H1 (cell line): Measurements from ENCODE around the gene MACROD2. TPM values are rescaled to one million over a fixed set of nuclear protein-coding genes. Genes with fewer than 3 reads are reported as not detected.

ENCODE experiments used
- CTCF ChIA-PET: fragments of 300-600 bp; sonication (Branson Sonifier 250); formaldehyde crosslinking; loops from one replicate; lab custom pipeline; 2021; ENCODE audit not compliant: partially characterized antibody; lab: Charles Lee
- POLR2A ChIA-PET: fragments of 300-600 bp; sonication (Branson Sonifier 250); formaldehyde crosslinking; loops from one replicate; lab custom pipeline; 2021; ENCODE audit warnings: inconsistent platforms; ENCODE audit not compliant: partially characterized antibody; lab: Charles Lee
- DNase-seq, 2 experiments: peaks; one replicate each; pipeline versions ENCODE4 v3.0.0 to v3.0.0-alpha.2; 2010 to 2022; ENCODE audit warnings: low spot score in 2 of 2, low read depth in 1 of 2, mixed read lengths in 1 of 2
- FAIRE-seq: peaks from 2 replicates; lab custom pipeline; 2011; peaks lifted over from hg19 to GRCh38; lab: Jason Lieb, UNC
- H2AFZ ChIP-seq: 2 replicates; pipeline ENCODE4 v1.8.1; 2012; ENCODE audit warnings: low read length, inconsistent platforms
- H2AK5ac ChIP-seq: 2 replicates; pipeline ENCODE4 v1.6.1; 2013; ENCODE audit warnings: low read depth, low read length
- H2BK120ac ChIP-seq: replicated peaks from 2 replicates; pipeline ENCODE3; 2013; ENCODE audit warnings: low read depth, low read length, inconsistent platforms
- H2BK12ac ChIP-seq: 2 replicates; pipeline ENCODE4 v1.6.1; 2013; ENCODE audit warnings: low read depth, low read length
- H2BK15ac ChIP-seq: 2 replicates; pipeline ENCODE4 v1.6.1; 2013; ENCODE audit warnings: low read length
- H2BK20ac ChIP-seq: 2 replicates; pipeline ENCODE4 v1.6.1; 2013; ENCODE audit warnings: low read length
- H2BK5ac ChIP-seq: 2 replicates; pipeline ENCODE4 v1.6.1; 2013; ENCODE audit warnings: low read depth, low read length
- H3K14ac ChIP-seq: 2 replicates; pipeline ENCODE4 v1.6.1; 2013; ENCODE audit warnings: inconsistent platforms; ENCODE audit not compliant: insufficient read length
- H3K18ac ChIP-seq: 2 replicates; pipeline ENCODE4 v1.6.1; 2013; ENCODE audit warnings: low read length; ENCODE audit errors: extremely low read depth
- H3K23ac ChIP-seq: 2 replicates; pipeline ENCODE4 v1.6.1; 2013; ENCODE audit warnings: inconsistent platforms; ENCODE audit not compliant: insufficient read length
- H3K23me2 ChIP-seq: 2 replicates; pipeline ENCODE4 v1.6.1; 2013; ENCODE audit warnings: low read depth, low read length
- H3K27ac ChIP-seq: 2 replicates; pipeline ENCODE4 v1.6.1; 2011; ENCODE audit warnings: low read depth, low read length, inconsistent platforms
- H3K27me3 ChIP-seq, 4 experiments: replicated peaks in 1 of 4; 1 replicate in 1 of 4; 2 replicates in 3 of 4; pipeline versions ENCODE4 v1.6.1 to v1.8.1; 2011 to 2013; ENCODE audit warnings: low read length in 3 of 4, mild to moderate bottlenecking in 3 of 4, inconsistent platforms in 2 of 4, mixed read lengths in 2 of 4, moderate library complexity in 1 of 4; ENCODE audit not compliant: control insufficient read depth in 3 of 4, insufficient read depth in 3 of 4; ENCODE audit errors: extremely low read depth in 1 of 4
- H3K36me3 ChIP-seq, 4 experiments: 2 replicates each; pipeline versions ENCODE4 v1.6.1 to v1.8.1; 2011 to 2013; ENCODE audit warnings: mild to moderate bottlenecking in 4 of 4, low read length in 3 of 4, moderate library complexity in 2 of 4, control low read depth in 1 of 4, inconsistent platforms in 1 of 4; ENCODE audit not compliant: insufficient read depth in 4 of 4, control insufficient read depth in 2 of 4
- H3K4ac ChIP-seq: replicated peaks from 2 replicates; pipeline ENCODE3; 2013; ENCODE audit warnings: low read length, low read depth, mixed read lengths, inconsistent platforms; ENCODE audit not compliant: insufficient read length
- H3K4me1 ChIP-seq, 4 experiments: replicated peaks in 1 of 4; 1 replicate in 1 of 4; 2 replicates in 3 of 4; pipeline versions ENCODE4 v1.6.1 to v1.8.1; 2011 to 2013; ENCODE audit warnings: low read length in 3 of 4, inconsistent platforms in 2 of 4, mixed read lengths in 1 of 4; ENCODE audit not compliant: insufficient read depth in 4 of 4, control insufficient read depth in 3 of 4
- H3K4me2 ChIP-seq, 2 experiments: 2 replicates each; pipeline versions ENCODE4 v1.6.1 to v1.8.1; 2011 to 2013; ENCODE audit warnings: low read depth in 2 of 2, low read length in 2 of 2, control low read depth in 1 of 2, inconsistent platforms in 1 of 2, mild to moderate bottlenecking in 1 of 2; ENCODE audit not compliant: insufficient read depth in 1 of 2
- H3K4me3 ChIP-seq, 4 experiments: fragments of 200-600, 300-600 bp in 1 of 4; sonication (generic), shearing (Covaris generic), sonication (Bioruptor Twin) in 1 of 4; 2 replicates each; pipeline versions ENCODE4 v1.5.1 to v1.8.1; 2011 to 2016; ENCODE audit warnings: low read length in 4 of 4, low read depth in 3 of 4, control low read depth in 2 of 4, inconsistent platforms in 2 of 4, mild to moderate bottlenecking in 2 of 4, mixed read lengths in 1 of 4, moderate library complexity in 1 of 4; ENCODE audit not compliant: insufficient read depth in 2 of 4; ENCODE audit errors: extremely low read depth in 1 of 4
- H3K56ac ChIP-seq: replicated peaks from 2 replicates; pipeline ENCODE3; 2013; ENCODE audit warnings: low read depth, mild to moderate bottlenecking, mixed read lengths, low read length, inconsistent platforms; ENCODE audit not compliant: insufficient read length
- H3K79me1 ChIP-seq: 2 replicates; pipeline ENCODE4 v1.6.1; 2013; ENCODE audit warnings: low read depth, low read length, control low read depth
- H3K79me2 ChIP-seq, 2 experiments: 2 replicates each; pipeline versions ENCODE4 v1.6.1 to v1.8.1; 2012 to 2013; ENCODE audit warnings: low read length in 2 of 2, mild to moderate bottlenecking in 2 of 2, inconsistent platforms in 1 of 2; ENCODE audit not compliant: insufficient read depth in 2 of 2, control insufficient read depth in 1 of 2
- H3K9ac ChIP-seq, 4 experiments: replicated peaks in 1 of 4; 1 replicate in 1 of 4; 2 replicates in 3 of 4; pipeline versions ENCODE4 v1.6.1 to v1.8.1; 2011 to 2013; ENCODE audit warnings: low read depth in 3 of 4, low read length in 3 of 4, control low read depth in 2 of 4, mild to moderate bottlenecking in 2 of 4, moderate library complexity in 2 of 4, inconsistent platforms in 1 of 4; ENCODE audit errors: extremely low read depth in 1 of 4
- H3K9me3 ChIP-seq, 2 experiments: 2 replicates each; pipeline versions ENCODE4 v1.6.1 to v1.8.1; 2012 to 2013; ENCODE audit warnings: mild to moderate bottlenecking in 2 of 2, moderate library complexity in 2 of 2, control low read depth in 1 of 2, inconsistent platforms in 1 of 2, low read depth in 1 of 2, low read length in 1 of 2, mixed read lengths in 1 of 2; ENCODE audit not compliant: insufficient read depth in 2 of 2
- H4K20me1 ChIP-seq, 2 experiments: replicated peaks in 1 of 2; 2 replicates each; pipeline versions ENCODE3 to v1.8.1; 2011 to 2013; ENCODE audit warnings: inconsistent platforms in 2 of 2, low read length in 2 of 2, mild to moderate bottlenecking in 1 of 2; ENCODE audit not compliant: insufficient read depth in 2 of 2, control insufficient read depth in 1 of 2
- H4K5ac ChIP-seq: 2 replicates; pipeline ENCODE4 v1.6.1; 2013; ENCODE audit warnings: low read length, low read depth, mixed read lengths, inconsistent platforms; ENCODE audit not compliant: insufficient read length
- H4K8ac ChIP-seq: 2 replicates; pipeline ENCODE4 v1.8.0; 2013; ENCODE audit warnings: mild to moderate bottlenecking, moderate library complexity, low read length, inconsistent platforms; ENCODE audit not compliant: insufficient read depth; ENCODE audit errors: extremely low read depth
- H4K91ac ChIP-seq: replicated peaks from 2 replicates; pipeline ENCODE3; 2013; ENCODE audit warnings: low read length, mixed read lengths, inconsistent platforms; ENCODE audit not compliant: insufficient read length
- EZH2 ChIP-seq: fragments of 200-600 bp; sonication (generic); IDR thresholded peaks from 2 replicates; pipeline ENCODE4 v1.7.1; 2012; ENCODE audit warnings: low read depth, mild to moderate bottlenecking, moderate library complexity, low read length, inconsistent platforms; ENCODE audit not compliant: severe bottlenecking
- HDAC6 ChIP-seq: IDR thresholded peaks from one replicate; pipeline ENCODE4 v1.7.1; 2012; ENCODE audit warnings: low read depth, mild to moderate bottlenecking, inconsistent platforms, low read length, moderate library complexity
- JUND ChIP-seq: IDR thresholded peaks from 2 replicates; pipeline ENCODE4 v1.6.1; 2011; ENCODE audit warnings: mild to moderate bottlenecking, improper control_type of control experiment, low read length
- RBBP5 ChIP-seq: IDR thresholded peaks from 2 replicates; pipeline ENCODE4 v1.7.1; 2012; ENCODE audit warnings: low read depth, mild to moderate bottlenecking, inconsistent platforms, low read length, moderate library complexity, borderline replicate concordance
- RXRA ChIP-seq: IDR thresholded peaks from 2 replicates; pipeline ENCODE4 v1.6.1; 2011; ENCODE audit warnings: low read depth, mild to moderate bottlenecking, low read length, moderate library complexity; ENCODE audit not compliant: insufficient read depth
- SIX5 ChIP-seq: IDR thresholded peaks from 2 replicates; pipeline ENCODE4 v1.6.1; 2011; ENCODE audit warnings: mild to moderate bottlenecking, low read depth, low read length
- SP4 ChIP-seq: IDR thresholded peaks from 2 replicates; pipeline ENCODE4 v1.6.1; 2012; ENCODE audit warnings: low read length, inconsistent platforms
- SUZ12 ChIP-seq: fragments of 200-600 bp; sonication (generic); IDR thresholded peaks from 2 replicates; pipeline ENCODE4 v1.6.1; 2012; ENCODE audit warnings: mild to moderate bottlenecking, inconsistent platforms, low read length, moderate library complexity, mixed read lengths
- WGBS, 2 experiments: shearing (Covaris generic) in 1 of 2; methylation state at CpG; one replicate each; pipeline versions ENCODE4 v1.1.6 to v1.1.7; 2013 to 2015; ENCODE audit warnings: low lambda C conversion rate in 2 of 2, mixed read lengths in 2 of 2, inconsistent platforms in 1 of 2, low coverage in 1 of 2, missing lambda C conversion rate in 1 of 2; ENCODE audit not compliant: insufficient replicate concordance in 2 of 2, insufficient coverage in 1 of 2, insufficient read length in 1 of 2; ENCODE audit errors: extremely low coverage in 1 of 2, missing lambda C conversion rate in 1 of 2; 5-methylcytosine and 5-hydroxymethylcytosine counted together
- polyA plus RNA-seq, 7 experiments: library from polyadenylated mRNA; depleted of rRNA in 3 of 7; stranded (reverse) in 5 of 7; unstranded in 2 of 7; fragments of >200 nt in 5 of 7; fragments of 200-250 nt in 2 of 7; gene quantifications; 1 replicate in 5 of 7; 2 replicates in 1 of 7; 4 replicates in 1 of 7; pipeline versions ENCODE4 v1.2.1 to v1.2.3, GENCODE V29; 2011 to 2013; ENCODE audit warnings: missing spikeins in 2 of 7, mixed read lengths in 2 of 7
- total RNA-seq: library from RNA; stranded (reverse); fragmentation: NEBNext Ultra II Directional; extraction: Animal tissue kit (Norgen Biotek cat#: 25700); gene quantifications from 2 replicates; pipeline ENCODE4 v1.2.1, GENCODE V29; 2021
- TF ChIP-seq, protein P1 (sequence below): IDR thresholded peaks from 2 replicates; pipeline ENCODE4 v1.6.1; 2012; ENCODE audit warnings: low read length, inconsistent platforms
- TF ChIP-seq, protein P2 (sequence below): IDR thresholded peaks from 2 replicates; pipeline ENCODE4 v1.6.1; 2011; ENCODE audit warnings: low read depth, mild to moderate bottlenecking, low read length; ENCODE audit not compliant: insufficient read depth

The MACROD2 gene
- total and polyA plus RNA-seq, 2 of the 8 experiments (the other 6 are each of a cell fraction or from before 2014, with no cell fraction given): 0.70 to 3.9 TPM

- no peak overlapping the region for H3K4ac ChIP-seq
- H3K9ac ChIP-seq: no peak overlapping the region
- H3K79me2 ChIP-seq: no peaks in the 10 kb centered on the region
- H2AK5ac ChIP-seq: no peak overlapping the region
- DNase-seq: no peak
- no peak overlapping the region for H3K4me3 ChIP-seq
- no peak overlapping the region for H2BK120ac ChIP-seq
- no peak overlapping the region for H4K8ac ChIP-seq
- no peak overlapping the region for H2BK20ac ChIP-seq
- no peak overlapping the region for H2AFZ ChIP-seq
- H3K9me3 ChIP-seq: no peaks in the 10 kb centered on the region
- FAIRE-seq: no peak
- no peak overlapping the region for H3K23ac ChIP-seq
- H3K18ac ChIP-seq: no peak overlapping the region
- H3K36me3 ChIP-seq: no peaks in the 10 kb centered on the region
- H3K56ac ChIP-seq: no peak overlapping the region
- H3K14ac ChIP-seq: no peak overlapping the region
- no peaks in the 10 kb centered on the region for H3K23me2 ChIP-seq
- H4K5ac ChIP-seq: no peak overlapping the region
- POLR2A ChIA-PET: no interaction called here
- WGBS, 2 experiments: 84% methylated on average over 1 of the region's 1 CpG; no CpG with 5 or more reads in 1 of the 2 experiments
- no peak overlapping the region for H3K4me2 ChIP-seq
- no peaks in the 10 kb centered on the region for H3K27me3 ChIP-seq
- no peaks in the 10 kb centered on the region for H4K20me1 ChIP-seq
- H3K27ac ChIP-seq: no peak overlapping the region
- TF ChIP-seq EZH2 (no peak), SIX5 (no peak), RXRA (no peak), HDAC6 (no peak), RBBP5 (no peak), JUND (no peak), SP4 (no peak), SUZ12 (no peak)
- TF ChIP-seq, protein P1, sequence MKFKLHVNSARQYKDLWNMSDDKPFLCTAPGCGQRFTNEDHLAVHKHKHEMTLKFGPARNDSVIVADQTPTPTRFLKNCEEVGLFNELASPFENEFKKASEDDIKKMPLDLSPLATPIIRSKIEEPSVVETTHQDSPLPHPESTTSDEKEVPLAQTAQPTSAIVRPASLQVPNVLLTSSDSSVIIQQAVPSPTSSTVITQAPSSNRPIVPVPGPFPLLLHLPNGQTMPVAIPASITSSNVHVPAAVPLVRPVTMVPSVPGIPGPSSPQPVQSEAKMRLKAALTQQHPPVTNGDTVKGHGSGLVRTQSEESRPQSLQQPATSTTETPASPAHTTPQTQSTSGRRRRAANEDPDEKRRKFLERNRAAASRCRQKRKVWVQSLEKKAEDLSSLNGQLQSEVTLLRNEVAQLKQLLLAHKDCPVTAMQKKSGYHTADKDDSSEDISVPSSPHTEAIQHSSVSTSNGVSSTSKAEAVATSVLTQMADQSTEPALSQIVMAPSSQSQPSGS: no peak
- TF ChIP-seq, protein P2, sequence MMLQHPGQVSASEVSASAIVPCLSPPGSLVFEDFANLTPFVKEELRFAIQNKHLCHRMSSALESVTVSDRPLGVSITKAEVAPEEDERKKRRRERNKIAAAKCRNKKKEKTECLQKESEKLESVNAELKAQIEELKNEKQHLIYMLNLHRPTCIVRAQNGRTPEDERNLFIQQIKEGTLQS: no peak
- H2BK5ac ChIP-seq: no peak overlapping the region
- CTCF ChIA-PET: no interaction called here
- no peak overlapping the region for H2BK12ac ChIP-seq
- no peaks in the 10 kb centered on the region for H3K79me1 ChIP-seq
- no peaks in the 10 kb centered on the region for H3K4me1 ChIP-seq
- no peak overlapping the region for H2BK15ac ChIP-seq
- H4K91ac ChIP-seq: no peak overlapping the region
Measured at GRCh38 chr20:15924556-15924955, 1929.2 kb downstream of the MACROD2 start.
